Measurements from ENCODE around the gene DCAF10. TPM values are rescaled to one million over a fixed set of nuclear protein-coding genes. Genes with fewer than 3 reads are reported as not detected.
"Not testable (repeated sequence)": the region's sequence is repeated elsewhere in the genome, so short reads cannot be mapped to it uniquely, and the experiment has no call there.

The DCAF10 gene
- polyA plus RNA-seq, 12 donors: 21.3 to 28.4 (median 26.4) TPM; not detected in 1

GRCh38 chr9:37788332-37788731 lies 12.3 kb upstream of the DCAF10 start:
- no peak for DNase-seq

- no peak for DNase-seq
Observed at GRCh38 chr9:37790096-37790495, 10.5 kb upstream of the DCAF10 start.

GRCh38 chr9:37792122-37792521 lies 8.5 kb upstream of the DCAF10 start:
- DNase-seq: no peak

- no peak for DNase-seq
Observed at GRCh38 chr9:37796232-37796631, 4.4 kb upstream of the DCAF10 start.

GRCh38 chr9:37798677-37799076 lies 1.9 kb upstream of the DCAF10 start:
- DNase-seq: no peak

GRCh38 chr9:37801287-37801850 lies 772 bp downstream of the DCAF10 start:
- DNase-seq: no peak

- no peak for DNase-seq
Observed at GRCh38 chr9:37801959-37802711, 1.5 kb downstream of the DCAF10 start.

- DNase-seq: no peak
Observed at GRCh38 chr9:37806271-37806670, 5.7 kb downstream of the DCAF10 start.

GRCh38 chr9:37809676-37810075 lies 9.1 kb downstream of the DCAF10 start:
- DNase-seq: not testable (repeated sequence)

GRCh38 chr9:37811906-37812476 lies 11.4 kb downstream of the DCAF10 start:
- no peak for DNase-seq

GRCh38 chr9:37812773-37813379 lies 12.3 kb downstream of the DCAF10 start:
- DNase-seq: no peak

GRCh38 chr9:37818849-37819248 lies 18.3 kb downstream of the DCAF10 start:
- DNase-seq: no peak

- no peak for DNase-seq
Observed at GRCh38 chr9:37820142-37820541, 19.5 kb downstream of the DCAF10 start.

GRCh38 chr9:37825174-37825573 lies 24.6 kb downstream of the DCAF10 start:
- DNase-seq: not testable (repeated sequence)

GRCh38 chr9:37827483-37828165 lies 27.0 kb downstream of the DCAF10 start:
- DNase-seq: no peak

- DNase-seq: no peak
Observed at GRCh38 chr9:37835821-37836220, 35.2 kb downstream of the DCAF10 start.

- no peak for DNase-seq
Observed at GRCh38 chr9:37836386-37836785, 35.8 kb downstream of the DCAF10 start.

- no peak for DNase-seq
Observed at GRCh38 chr9:37839496-37840461, 39.2 kb downstream of the DCAF10 start.

GRCh38 chr9:37840560-37841194 lies 40.1 kb downstream of the DCAF10 start:
- DNase-seq: no peak

GRCh38 chr9:37852222-37852621 lies 51.6 kb downstream of the DCAF10 start:
- DNase-seq: no peak

- no peak for DNase-seq
Observed at GRCh38 chr9:37856551-37856950, 56.0 kb downstream of the DCAF10 start.
